HepG2 (cell line): Measurements from ENCODE around the gene ABCE1. TPM values are rescaled to one million over a fixed set of nuclear protein-coding genes. Genes with fewer than 3 reads are reported as not detected.

Experiments
- ATAC-seq: fragments of 200-7000 bp; cut with Tn5 transposase; 3 replicates; pipeline ENCODE4 v1.9.1; 2020; ENCODE audit warnings: mild to moderate bottlenecking, moderate library complexity
- BruUV-seq: library from RNA; stranded (reverse); fragments of 400-500 nt; replicated peaks from 2 replicates; lab custom pipeline; 2021; lab: Mats Ljungman, UMichigan
- CTCF ChIA-PET: fragments of 300-600 bp; formaldehyde crosslinking; extraction: SDS; loops from one replicate; lab custom pipeline; 2021; ENCODE audit warnings: low total read pairs, inconsistent platforms, low intra/inter-chr PET ratio; lab: Yijun Ruan, JAX
- POLR2A ChIA-PET: fragments of 350-600 bp; sonication (Branson Sonifier 250); formaldehyde crosslinking; loops from one replicate; lab custom pipeline; 2020; ENCODE audit warnings: antibody characterized with exemption, inconsistent platforms; lab: Yijun Ruan, JAX
- DNase-seq: peaks from one replicate; pipeline ENCODE4 v3.0.0-alpha.2; 2015; ENCODE audit warnings: low spot score
- FAIRE-seq: peaks from 3 replicates; lab custom pipeline; 2011; peaks lifted over from hg19 to GRCh38; lab: Jason Lieb, UNC
- H2AFZ ChIP-seq: one replicate; pipeline ENCODE4 v1.6.1; 2011; ENCODE audit warnings: low read length, inconsistent platforms
- H3K27ac ChIP-seq: fragments of 300-600 bp; 3 replicates; pipeline ENCODE4 v1.8.0; 2011; ENCODE audit warnings: mixed run types, mild to moderate bottlenecking, mixed read lengths, low read length, inconsistent platforms; ENCODE audit not compliant: insufficient read depth; ENCODE audit errors: extremely low read length
- H3K27me3 ChIP-seq, 2 experiments: fragments of 200-600 bp in 1 of 2; 2 replicates in 1 of 2; 3 replicates in 1 of 2; pipeline versions ENCODE4 v1.6.0 to v1.8.0; 2011; ENCODE audit warnings: low read length in 2 of 2, mild to moderate bottlenecking in 2 of 2, moderate library complexity in 2 of 2, inconsistent platforms in 1 of 2; ENCODE audit not compliant: insufficient read depth in 2 of 2, control insufficient read depth in 1 of 2
- H3K36me3 ChIP-seq, 2 experiments: fragments of 200-600 bp in 1 of 2; replicated peaks in 1 of 2; 2 replicates in 1 of 2; 3 replicates in 1 of 2; pipeline versions ENCODE4 v1.5.1 to v1.8.0; 2011; ENCODE audit warnings: low read length in 2 of 2, inconsistent platforms in 1 of 2; ENCODE audit not compliant: insufficient read depth in 2 of 2, control insufficient read depth in 1 of 2
- H3K4me1 ChIP-seq: 2 replicates; pipeline ENCODE4 v1.5.1; 2012; ENCODE audit warnings: low read length, inconsistent platforms; ENCODE audit not compliant: insufficient read depth
- H3K4me2 ChIP-seq: 2 replicates; pipeline ENCODE4 v1.6.0; 2011; ENCODE audit warnings: low read depth, low read length, inconsistent platforms
- H3K4me3 ChIP-seq, 3 experiments: fragments of 200-600 bp in 1 of 3; sonication (generic), shearing (Covaris generic) in 1 of 3; replicated peaks in 1 of 3; 2 replicates each; pipeline ENCODE4 v1.5.1; 2011 to 2016; ENCODE audit warnings: low read length in 3 of 3, inconsistent platforms in 2 of 3, low read depth in 2 of 3, mild to moderate bottlenecking in 2 of 3, control low read depth in 1 of 3, mixed read lengths in 1 of 3; ENCODE audit not compliant: insufficient read depth in 1 of 3
- H3K79me2 ChIP-seq: one replicate; pipeline ENCODE4 v1.6.1; 2011; ENCODE audit warnings: low read length, inconsistent platforms; ENCODE audit not compliant: insufficient read depth
- H3K9ac ChIP-seq: 2 replicates; pipeline ENCODE4 v1.6.0; 2011; ENCODE audit warnings: mild to moderate bottlenecking, low read depth, low read length, inconsistent platforms; ENCODE audit not compliant: insufficient read depth
- H3K9me3 ChIP-seq: 2 replicates; pipeline ENCODE4 v1.5.1; 2012; ENCODE audit warnings: mild to moderate bottlenecking, low read length
- H4K20me1 ChIP-seq: 2 replicates; pipeline ENCODE4 v1.6.0; 2011; ENCODE audit warnings: inconsistent platforms, mild to moderate bottlenecking, low read length, moderate library complexity; ENCODE audit not compliant: insufficient read depth
- ATF4 ChIP-seq, 2 experiments: fragments of 450-650 bp in 1 of 2; sonication (generic) in 1 of 2; formaldehyde crosslinking; IDR thresholded peaks; 2 replicates each; pipeline versions ENCODE4 v1.5.0 to v1.8.0; 2020 to 2022; ENCODE audit warnings: mild to moderate bottlenecking in 1 of 2, missing genetic modification reagents in 1 of 2
- CHD4 ChIP-seq: fragments of 200-600 bp; sonication (generic); IDR thresholded peaks from 2 replicates; pipeline ENCODE4 v1.7.0; 2017; ENCODE audit warnings: mild to moderate bottlenecking, low read length, borderline replicate concordance
- GATA4 ChIP-seq: sonication (generic); IDR thresholded peaks from 2 replicates; pipeline ENCODE4 v1.6.1; 2016; ENCODE audit warnings: antibody characterized with exemption, low read depth, borderline replicate concordance
- GATAD2A ChIP-seq: IDR thresholded peaks from 2 replicates; pipeline ENCODE4 v1.6.1; 2016
- HNRNPH1 ChIP-seq: fragments of 200-400 bp; formaldehyde crosslinking; optimal IDR thresholded peaks from 2 replicates; pipeline ENCODE3; 2017; ENCODE audit warnings: mild to moderate bottlenecking, low read depth, low read length
- NBN ChIP-seq: fragments of 450-650 bp; conservative IDR thresholded peaks from 2 replicates; pipeline ENCODE4 v1.6.1; 2017
- NR2F6 ChIP-seq, 2 experiments: IDR thresholded peaks; 2 replicates each; pipeline ENCODE4 v1.6.1; 2016; ENCODE audit warnings: antibody characterized with exemption in 1 of 2, mild to moderate bottlenecking in 1 of 2
- SRSF1 ChIP-seq: fragments of 200-400 bp; formaldehyde crosslinking; optimal IDR thresholded peaks from 2 replicates; pipeline ENCODE3; 2017; ENCODE audit warnings: mild to moderate bottlenecking, low read depth, low read length, moderate library complexity
- TCF7L2 ChIP-seq: IDR thresholded peaks from 2 replicates; pipeline ENCODE4 v1.6.1; 2011; ENCODE audit warnings: mild to moderate bottlenecking, low read depth, low read length, moderate library complexity
- ZFAT ChIP-seq: sonication (generic); formaldehyde crosslinking; conservative IDR thresholded peaks from 2 replicates; pipeline ENCODE4 v1.8.1; 2023; ENCODE audit warnings: missing genetic modification reagents, inconsistent platforms
- ZFP91 ChIP-seq: sonication (generic); formaldehyde crosslinking; IDR thresholded peaks from 2 replicates; pipeline ENCODE4 v1.9.0; 2022; ENCODE audit warnings: missing genetic modification reagents, mild to moderate bottlenecking, borderline replicate concordance
- ZNF121 ChIP-seq: sonication (generic); formaldehyde crosslinking; IDR thresholded peaks from 2 replicates; pipeline ENCODE4 v1.5.0; 2020; ENCODE audit warnings: mild to moderate bottlenecking, missing genetic modification reagents
- ZNF432 ChIP-seq: sonication (generic); formaldehyde crosslinking; IDR thresholded peaks from 2 replicates; pipeline ENCODE4 v1.5.0; 2020; ENCODE audit warnings: missing genetic modification reagents, mild to moderate bottlenecking, borderline replicate concordance
- ZNF441 ChIP-seq: sonication (generic); formaldehyde crosslinking; IDR thresholded peaks from 2 replicates; pipeline ENCODE4 v1.7.0; 2021; ENCODE audit warnings: missing genetic modification reagents, borderline replicate concordance
- ZNF7 ChIP-seq: IDR thresholded peaks from 2 replicates; pipeline ENCODE4 v1.6.1; 2016; ENCODE audit warnings: missing biosample characterization, missing genetic modification reagents
- ZNF710 ChIP-seq: sonication (generic); formaldehyde crosslinking; IDR thresholded peaks from 2 replicates; pipeline ENCODE4 v1.5.0; 2020; ENCODE audit warnings: mild to moderate bottlenecking, missing genetic modification reagents, borderline replicate concordance
- ZNF841 ChIP-seq: sonication (generic); formaldehyde crosslinking; IDR thresholded peaks from 2 replicates; pipeline ENCODE4 v1.8.1; 2023; ENCODE audit warnings: missing genetic modification reagents, borderline replicate concordance
- WGBS: methylation state at CpG from one replicate; pipeline ENCODE4 v1.1.6; 2017; ENCODE audit warnings: low lambda C conversion rate; 5-methylcytosine and 5-hydroxymethylcytosine counted together
- in situ Hi-C: cut with HindIII; loops from 2 replicates; pipeline ENCODE4 v1.10.0; 2017; ENCODE audit warnings: low pct_unique_long_range_greater_than_20kb; ENCODE audit not compliant: extremely low pct_ligation_motif_present
- intact Hi-C: fragments of 100-400 bp; cut with micrococcal nuclease; formaldehyde crosslinking; loops from one replicate; pipeline ENCODE4 v1.10.0; 2022; ENCODE audit not compliant: unreplicated experiment
- polyA plus RNA-seq, 8 experiments: library from polyadenylated mRNA; depleted of rRNA in 3 of 8; stranded (reverse) in 7 of 8; unstranded in 1 of 8; fragments of >200 nt; fragmentation: Illumina TruSeq in 4 of 8; extraction: Trizol in 4 of 8; gene quantifications; 2 replicates each; pipeline versions ENCODE4 v1.2.1 to v1.2.3, GENCODE V29; 2011 to 2016; ENCODE audit warnings: low read depth in 4 of 8, missing spikeins in 1 of 8, mixed read lengths in 1 of 8; ENCODE audit not compliant: insufficient read depth in 1 of 8
- total RNA-seq, 5 experiments: library from RNA; depleted of rRNA; stranded (reverse); fragments of >200 nt; fragmentation: Illumina TruSeq; extraction: Trizol; gene quantifications; 2 replicates each; pipeline ENCODE4 v1.2.3, GENCODE V29; 2016; ENCODE audit warnings: low read depth in 1 of 5
- TF ChIP-seq, protein P1 (sequence below): sonication (generic); formaldehyde crosslinking; IDR thresholded peaks from 2 replicates; pipeline ENCODE4 v1.4.0; 2020; ENCODE audit warnings: missing genetic modification reagents, borderline replicate concordance

ABCE1 gene
- total and polyA plus RNA-seq, 2 of the 13 experiments (the other 11 are each of a cell fraction or from before 2014, with no cell fraction given), result 50.8 to 139 TPM

DNA sequence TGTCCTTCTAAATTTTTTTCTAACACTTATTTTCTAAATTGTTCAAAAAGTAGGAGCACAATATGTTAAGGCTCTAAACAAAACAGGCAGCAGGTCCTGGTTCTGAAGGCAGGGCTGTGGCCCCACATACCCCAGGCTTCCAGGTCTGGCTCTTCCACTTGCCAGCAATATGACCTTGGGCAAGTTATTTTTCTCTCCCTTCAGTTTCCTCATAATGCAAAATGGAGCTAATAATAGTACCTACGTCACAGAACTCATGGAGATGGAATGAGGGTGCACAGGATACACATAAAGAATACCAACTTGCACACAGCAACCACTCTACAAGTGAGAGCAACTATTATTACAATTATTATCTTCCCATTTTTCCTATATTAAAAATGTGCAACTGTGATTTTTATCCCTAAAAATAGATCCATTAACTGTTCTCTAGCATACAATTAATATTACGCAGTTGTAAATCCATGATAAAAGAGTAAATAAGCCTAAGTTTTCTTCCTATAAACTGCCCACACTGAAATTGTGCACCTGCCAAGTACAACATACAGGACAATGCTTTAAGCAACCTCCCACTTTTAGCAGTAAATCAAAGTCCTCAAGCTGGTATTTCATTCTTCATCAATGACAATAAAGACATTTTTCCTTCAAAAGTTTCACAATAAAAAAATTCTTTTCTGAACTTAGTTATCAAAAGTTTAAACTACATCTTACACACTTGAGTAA lies 55.2 kb downstream of the ABCE1 start:
- ATAC-seq, result no peak
- no peaks in the 10 kb centered on the region for H3K4me1 ChIP-seq
- no peaks in the 10 kb centered on the region for H3K79me2 ChIP-seq
- no peak overlapping the region for H3K4me3 ChIP-seq
- CTCF ChIA-PET, result no interaction called here
- intact Hi-C loops (no loop called here), in situ Hi-C loops (no loop called here)
- H3K9me3 ChIP-seq, result no peaks in the 10 kb centered on the region
- no peak overlapping the region for H2AFZ ChIP-seq
- DNase-seq, result no peak
- POLR2A ChIA-PET, result no interaction called here
- no peak overlapping the region for H3K27ac ChIP-seq
- H3K4me2 ChIP-seq, result no peak overlapping the region
- no peak for FAIRE-seq
- H3K9ac ChIP-seq, result no peak overlapping the region
- no TSS peak for BruUV-seq
- no peaks in the 10 kb centered on the region; the same call in 1 of the 2 replicates for H4K20me1 ChIP-seq
- no peaks in the 10 kb centered on the region for H3K27me3 ChIP-seq
- WGBS, result 100% methylated on average over 2 of the region's 2 CpGs
- H3K36me3 ChIP-seq, result peaks cover 13 to 65% of the 10 kb centered on the region in 2 experiments; a peak in 4 of 5 replicates
- TF ChIP-seq TCF7L2, result no peak
- TF ChIP-seq ZNF441, result no peak
- TF ChIP-seq ZNF841 (CRISPR knock-in tag), result no peak
- TF ChIP-seq ZNF432 (CRISPR knock-in tag), result no peak
- TF ChIP-seq ZNF121, result no peak
- no peak for TF ChIP-seq CHD4
- no peak for TF ChIP-seq ZNF710 (CRISPR knock-in tag)
- TF ChIP-seq GATAD2A (CRISPR knock-in tag), result no peak
- no peak for TF ChIP-seq GATA4
- no peak for TF ChIP-seq ATF4 (CRISPR knock-in tag; IDR thresholded peaks at IDR 0.05)
- no peak for TF ChIP-seq NBN
- no peak for TF ChIP-seq NR2F6 (IDR thresholded peaks at IDR 0.05)
- no peak for TF ChIP-seq NR2F6 (CRISPR knock-in tag; IDR thresholded peaks at IDR 0.05)
- TF ChIP-seq ZFP91 (CRISPR knock-in tag), result no peak
- no peak for TF ChIP-seq ZFAT (CRISPR knock-in tag)
- no peak for TF ChIP-seq HNRNPH1
- no peak for TF ChIP-seq SRSF1
- TF ChIP-seq, protein P1, sequence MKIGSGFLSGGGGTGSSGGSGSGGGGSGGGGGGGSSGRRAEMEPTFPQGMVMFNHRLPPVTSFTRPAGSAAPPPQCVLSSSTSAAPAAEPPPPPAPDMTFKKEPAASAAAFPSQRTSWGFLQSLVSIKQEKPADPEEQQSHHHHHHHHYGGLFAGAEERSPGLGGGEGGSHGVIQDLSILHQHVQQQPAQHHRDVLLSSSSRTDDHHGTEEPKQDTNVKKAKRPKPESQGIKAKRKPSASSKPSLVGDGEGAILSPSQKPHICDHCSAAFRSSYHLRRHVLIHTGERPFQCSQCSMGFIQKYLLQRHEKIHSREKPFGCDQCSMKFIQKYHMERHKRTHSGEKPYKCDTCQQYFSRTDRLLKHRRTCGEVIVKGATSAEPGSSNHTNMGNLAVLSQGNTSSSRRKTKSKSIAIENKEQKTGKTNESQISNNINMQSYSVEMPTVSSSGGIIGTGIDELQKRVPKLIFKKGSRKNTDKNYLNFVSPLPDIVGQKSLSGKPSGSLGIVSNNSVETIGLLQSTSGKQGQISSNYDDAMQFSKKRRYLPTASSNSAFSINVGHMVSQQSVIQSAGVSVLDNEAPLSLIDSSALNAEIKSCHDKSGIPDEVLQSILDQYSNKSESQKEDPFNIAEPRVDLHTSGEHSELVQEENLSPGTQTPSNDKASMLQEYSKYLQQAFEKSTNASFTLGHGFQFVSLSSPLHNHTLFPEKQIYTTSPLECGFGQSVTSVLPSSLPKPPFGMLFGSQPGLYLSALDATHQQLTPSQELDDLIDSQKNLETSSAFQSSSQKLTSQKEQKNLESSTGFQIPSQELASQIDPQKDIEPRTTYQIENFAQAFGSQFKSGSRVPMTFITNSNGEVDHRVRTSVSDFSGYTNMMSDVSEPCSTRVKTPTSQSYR (CRISPR knock-in tag), result no peak
- TF ChIP-seq ZNF7 (CRISPR knock-in tag), result no peak
